Measurements from ENCODE around the gene C16orf95. TPM values are rescaled to one million over a fixed set of nuclear protein-coding genes. Genes with fewer than 3 reads are reported as not detected.

The C16orf95 gene
- total and polyA plus RNA-seq, 4 donors, result 0.48 to 4.3 (median 2.1) TPM

DNA sequence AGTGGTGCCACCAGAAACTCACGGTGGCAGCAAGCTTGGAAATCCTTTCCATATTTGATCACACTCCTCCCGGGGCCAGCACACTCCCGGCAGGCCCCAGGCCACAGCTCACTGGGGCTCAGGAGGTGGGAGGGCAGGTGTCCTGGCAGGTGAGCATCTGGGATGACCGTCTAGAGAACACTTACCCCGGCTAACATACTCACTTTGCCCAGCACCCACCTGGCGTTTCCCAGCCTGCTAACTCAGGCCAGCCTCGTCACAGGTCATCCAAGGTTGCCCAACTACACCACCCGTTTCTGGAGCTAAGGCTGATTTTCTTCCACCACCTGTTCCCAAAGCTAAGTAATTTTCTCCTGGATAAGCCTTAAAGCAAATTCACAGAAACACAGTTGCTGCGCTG lies 41.5 kb upstream of the C16orf95 start:
- no peak for DNase-seq
- Histone ChIP-seq H3K9me3 (ENCODE audit: control insufficient read depth in 4 of 4, insufficient read depth in 3 of 4, low read length in 3 of 4) (peaks cover 0 to 2% (median 0%) of the 10 kb centered on the region in 4 donors), H3K4me3 (no peak overlapping the region), H3K27me3 (ENCODE audit: control insufficient read depth in 3 of 3, insufficient read depth in 3 of 3, low read length in 2 of 3) (no peaks in the 10 kb centered on the region), H3K4me1 (ENCODE audit: control insufficient read depth in 5 of 5, insufficient read depth in 5 of 5, low read length in 5 of 5) (peaks cover 0 to 10% (median 2%) of the 10 kb centered on the region in 5 donors), H3K36me3 (ENCODE audit: control insufficient read depth in 4 of 4, insufficient read depth in 4 of 4, low read length in 4 of 4) (peaks cover 12 to 28% (median 20%) of the 10 kb centered on the region in 4 donors), H3K9ac (ENCODE audit: insufficient read depth in 1 of 2, low read length in 2 of 2) (no peak overlapping the region), H3K27ac (ENCODE audit: low read depth in 1 of 2, low read length in 1 of 2) (no peak overlapping the region)
- no peak for ATAC-seq (ENCODE audit: insufficient read depth, low FRiP score)
- TF ChIP-seq, protein P1, sequence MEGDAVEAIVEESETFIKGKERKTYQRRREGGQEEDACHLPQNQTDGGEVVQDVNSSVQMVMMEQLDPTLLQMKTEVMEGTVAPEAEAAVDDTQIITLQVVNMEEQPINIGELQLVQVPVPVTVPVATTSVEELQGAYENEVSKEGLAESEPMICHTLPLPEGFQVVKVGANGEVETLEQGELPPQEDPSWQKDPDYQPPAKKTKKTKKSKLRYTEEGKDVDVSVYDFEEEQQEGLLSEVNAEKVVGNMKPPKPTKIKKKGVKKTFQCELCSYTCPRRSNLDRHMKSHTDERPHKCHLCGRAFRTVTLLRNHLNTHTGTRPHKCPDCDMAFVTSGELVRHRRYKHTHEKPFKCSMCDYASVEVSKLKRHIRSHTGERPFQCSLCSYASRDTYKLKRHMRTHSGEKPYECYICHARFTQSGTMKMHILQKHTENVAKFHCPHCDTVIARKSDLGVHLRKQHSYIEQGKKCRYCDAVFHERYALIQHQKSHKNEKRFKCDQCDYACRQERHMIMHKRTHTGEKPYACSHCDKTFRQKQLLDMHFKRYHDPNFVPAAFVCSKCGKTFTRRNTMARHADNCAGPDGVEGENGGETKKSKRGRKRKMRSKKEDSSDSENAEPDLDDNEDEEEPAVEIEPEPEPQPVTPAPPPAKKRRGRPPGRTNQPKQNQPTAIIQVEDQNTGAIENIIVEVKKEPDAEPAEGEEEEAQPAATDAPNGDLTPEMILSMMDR (IDR thresholded peaks at IDR 0.05; ENCODE audit: control extremely low read depth, extremely low read depth), result no peak
- 93 to 94% methylated on average over 9 of the region's 9 CpGs for WGBS, 2 donors

DNA sequence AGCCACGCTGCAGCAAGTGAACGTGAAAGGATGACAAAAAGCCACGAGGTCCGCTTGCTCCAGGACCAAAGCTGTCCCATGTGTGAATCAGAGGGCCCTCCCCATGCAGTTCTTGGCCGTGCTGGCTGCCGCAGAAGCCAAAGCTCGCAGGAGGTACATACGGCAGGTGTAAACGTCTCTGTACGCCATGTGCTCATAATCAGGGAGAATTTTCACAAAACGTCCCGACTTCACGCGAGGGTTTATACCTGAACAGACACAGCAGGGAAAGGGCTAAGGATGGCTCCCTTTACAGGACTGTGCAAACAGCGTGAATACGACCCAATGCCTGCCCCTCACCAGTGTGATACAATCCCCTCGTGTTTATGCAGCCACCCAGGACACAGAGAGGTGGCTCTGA lies 41.1 kb upstream of the C16orf95 start:
- DNase-seq (no peak), ATAC-seq (ENCODE audit: insufficient read depth, low FRiP score) (no peak)
- peaks cover 0 to 6% (median under 1%) of the 10 kb centered on the region in 5 donors for H3K4me1 ChIP-seq (ENCODE audit: control insufficient read depth in 5 of 5, insufficient read depth in 5 of 5, low read length in 5 of 5)
- H3K4me3 ChIP-seq, result no peak overlapping the region
- peaks cover 12 to 28% (median 20%) of the 10 kb centered on the region in 4 donors for H3K36me3 ChIP-seq (ENCODE audit: control insufficient read depth in 4 of 4, insufficient read depth in 4 of 4, low read length in 4 of 4)
- H3K9me3 ChIP-seq (ENCODE audit: control insufficient read depth in 4 of 4, insufficient read depth in 3 of 4, low read length in 3 of 4), result peaks cover 0 to 2% (median 0%) of the 10 kb centered on the region in 4 donors
- 95 to 97% methylated on average over 17 of the region's 17 CpGs for WGBS, 2 donors
- H3K9ac ChIP-seq (ENCODE audit: insufficient read depth in 1 of 2, low read length in 2 of 2), result no peak overlapping the region
- TF ChIP-seq, protein P1 (IDR thresholded peaks at IDR 0.05; ENCODE audit: control extremely low read depth, extremely low read depth), result no peak
- no peaks in the 10 kb centered on the region for H3K27me3 ChIP-seq (ENCODE audit: control insufficient read depth in 3 of 3, insufficient read depth in 3 of 3, low read length in 2 of 3)
- H3K27ac ChIP-seq (ENCODE audit: low read depth in 1 of 2, low read length in 1 of 2), result no peak overlapping the region

DNA sequence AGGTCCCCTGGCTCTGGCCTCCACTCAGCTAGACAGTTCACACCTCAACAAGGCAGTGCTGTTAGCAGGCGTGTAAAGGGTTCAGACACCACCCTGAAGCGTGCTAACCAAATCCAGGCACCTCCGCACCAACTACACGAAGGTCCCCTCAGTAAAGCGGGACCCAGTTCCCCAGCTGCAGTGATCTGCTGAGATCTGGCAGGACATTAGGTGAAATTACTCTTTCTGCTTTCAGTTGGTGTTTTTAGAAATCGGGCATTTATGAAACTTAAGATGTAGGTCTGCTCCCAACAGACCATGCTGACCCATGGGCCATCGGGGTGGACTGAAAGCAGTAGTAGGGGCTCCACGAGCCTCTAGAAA lies 39.3 kb upstream of the C16orf95 start:
- peaks cover 12 to 25% (median 19%) of the 10 kb centered on the region in 4 donors for H3K36me3 ChIP-seq (ENCODE audit: control insufficient read depth in 4 of 4, insufficient read depth in 4 of 4, low read length in 4 of 4)
- no peaks in the 10 kb centered on the region for H3K27me3 ChIP-seq (ENCODE audit: control insufficient read depth in 3 of 3, insufficient read depth in 3 of 3, low read length in 2 of 3)
- WGBS, 2 donors, result 94 to 97% methylated on average over 8 of the region's 8 CpGs
- no peak overlapping the region for H3K9ac ChIP-seq (ENCODE audit: insufficient read depth in 1 of 2, low read length in 2 of 2)
- no peak for ATAC-seq (ENCODE audit: insufficient read depth, low FRiP score)
- H3K27ac ChIP-seq (ENCODE audit: low read depth in 1 of 2, low read length in 1 of 2), result no peak overlapping the region
- H3K9me3 ChIP-seq (ENCODE audit: control insufficient read depth in 4 of 4, insufficient read depth in 3 of 4, low read length in 3 of 4), result peaks cover 0 to 2% (median 0%) of the 10 kb centered on the region in 4 donors
- H3K4me1 ChIP-seq (ENCODE audit: control insufficient read depth in 5 of 5, insufficient read depth in 5 of 5, low read length in 5 of 5), result peaks cover 0 to 5% (median under 1%) of the 10 kb centered on the region in 5 donors
- DNase-seq, result no peak
- TF ChIP-seq, protein P1 (IDR thresholded peaks at IDR 0.05; ENCODE audit: control extremely low read depth, extremely low read depth), result no peak
- no peak overlapping the region for H3K4me3 ChIP-seq

DNA sequence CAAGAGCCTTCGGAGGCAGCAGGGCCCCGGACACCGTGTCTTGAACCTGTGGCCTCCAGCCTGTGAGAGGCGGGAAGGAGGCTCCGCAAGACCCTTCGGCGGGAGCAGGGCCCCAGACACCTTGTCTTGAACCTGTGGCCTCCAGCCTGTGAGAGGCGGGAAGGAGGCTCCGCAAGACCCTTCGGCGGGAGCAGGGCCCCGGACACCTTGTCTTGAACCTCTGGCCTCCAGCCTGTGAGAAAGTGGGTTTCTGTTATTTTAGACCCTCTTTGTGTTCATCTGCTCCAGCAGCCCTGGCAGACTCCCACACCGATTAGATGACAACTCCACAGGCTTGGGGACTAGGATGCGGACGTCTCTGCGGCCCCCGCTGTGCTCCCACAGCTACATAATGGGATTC lies 36.4 kb upstream of the C16orf95 start:
- no peak for ATAC-seq (ENCODE audit: insufficient read depth, low FRiP score)

More for the DNA sequence above, 36.4 kb upstream of the C16orf95 start:
- Histone ChIP-seq H3K9me3 (ENCODE audit: control insufficient read depth in 4 of 4, insufficient read depth in 3 of 4, low read length in 3 of 4) (no peaks in the 10 kb centered on the region), H3K27me3 (ENCODE audit: control insufficient read depth in 3 of 3, insufficient read depth in 3 of 3, low read length in 2 of 3) (no peaks in the 10 kb centered on the region), H3K9ac (ENCODE audit: insufficient read depth in 1 of 2, low read length in 2 of 2) (no peak overlapping the region), H3K4me3 (no peak overlapping the region), H3K27ac (ENCODE audit: low read depth in 1 of 2, low read length in 1 of 2) (no peak overlapping the region), H3K4me1 (ENCODE audit: control insufficient read depth in 5 of 5, insufficient read depth in 5 of 5, low read length in 5 of 5) (peaks cover 0 to 9% (median 0%) of the 10 kb centered on the region in 5 donors), H3K36me3 (ENCODE audit: control insufficient read depth in 4 of 4, insufficient read depth in 4 of 4, low read length in 4 of 4) (peaks cover 0 to 11% (median 3%) of the 10 kb centered on the region in 4 donors)
- TF ChIP-seq, protein P1 (IDR thresholded peaks at IDR 0.05; ENCODE audit: control extremely low read depth, extremely low read depth), result no peak
- 96 to 98% methylated on average over 17 of the region's 17 CpGs for WGBS, 2 donors
- DNase-seq, result no peak

All from lung (tissue), 12 donors.